H1 (cell line): ENCODE measurements around the gene KIAA0586. TPM values are rescaled to one million over a fixed set of nuclear protein-coding genes. Genes with fewer than 3 reads are reported as not detected.

ENCODE experiments used
- CTCF ChIA-PET: fragments of 300-600 bp; sonication (Branson Sonifier 250); formaldehyde crosslinking; loops from one replicate; lab custom pipeline; 2021; ENCODE audit not compliant: partially characterized antibody; lab: Charles Lee
- POLR2A ChIA-PET: fragments of 300-600 bp; sonication (Branson Sonifier 250); formaldehyde crosslinking; loops from one replicate; lab custom pipeline; 2021; ENCODE audit warnings: inconsistent platforms; ENCODE audit not compliant: partially characterized antibody; lab: Charles Lee
- DNase-seq, 2 experiments: peaks; one replicate each; pipeline versions ENCODE4 v3.0.0 to v3.0.0-alpha.2; 2010 to 2022; ENCODE audit warnings: low spot score in 2 of 2, low read depth in 1 of 2, mixed read lengths in 1 of 2
- FAIRE-seq: peaks from 2 replicates; lab custom pipeline; 2011; peaks lifted over from hg19 to GRCh38; lab: Jason Lieb, UNC
- H2AFZ ChIP-seq: 2 replicates; pipeline ENCODE4 v1.8.1; 2012; ENCODE audit warnings: low read length, inconsistent platforms
- H2AK5ac ChIP-seq: 2 replicates; pipeline ENCODE4 v1.6.1; 2013; ENCODE audit warnings: low read depth, low read length
- H2BK120ac ChIP-seq: replicated peaks from 2 replicates; pipeline ENCODE3; 2013; ENCODE audit warnings: low read depth, low read length, inconsistent platforms
- H2BK12ac ChIP-seq: 2 replicates; pipeline ENCODE4 v1.6.1; 2013; ENCODE audit warnings: low read depth, low read length
- H2BK15ac ChIP-seq: 2 replicates; pipeline ENCODE4 v1.6.1; 2013; ENCODE audit warnings: low read length
- H2BK20ac ChIP-seq: 2 replicates; pipeline ENCODE4 v1.6.1; 2013; ENCODE audit warnings: low read length
- H2BK5ac ChIP-seq: 2 replicates; pipeline ENCODE4 v1.6.1; 2013; ENCODE audit warnings: low read depth, low read length
- H3K14ac ChIP-seq: 2 replicates; pipeline ENCODE4 v1.6.1; 2013; ENCODE audit warnings: inconsistent platforms; ENCODE audit not compliant: insufficient read length
- H3K18ac ChIP-seq: 2 replicates; pipeline ENCODE4 v1.6.1; 2013; ENCODE audit warnings: low read length; ENCODE audit errors: extremely low read depth
- H3K23ac ChIP-seq: 2 replicates; pipeline ENCODE4 v1.6.1; 2013; ENCODE audit warnings: inconsistent platforms; ENCODE audit not compliant: insufficient read length
- H3K23me2 ChIP-seq: 2 replicates; pipeline ENCODE4 v1.6.1; 2013; ENCODE audit warnings: low read depth, low read length
- H3K27ac ChIP-seq: 2 replicates; pipeline ENCODE4 v1.6.1; 2011; ENCODE audit warnings: low read depth, low read length, inconsistent platforms
- H3K27me3 ChIP-seq, 4 experiments: replicated peaks in 1 of 4; 1 replicate in 1 of 4; 2 replicates in 3 of 4; pipeline versions ENCODE4 v1.6.1 to v1.8.1; 2011 to 2013; ENCODE audit warnings: low read length in 3 of 4, mild to moderate bottlenecking in 3 of 4, inconsistent platforms in 2 of 4, mixed read lengths in 2 of 4, moderate library complexity in 1 of 4; ENCODE audit not compliant: control insufficient read depth in 3 of 4, insufficient read depth in 3 of 4; ENCODE audit errors: extremely low read depth in 1 of 4
- H3K36me3 ChIP-seq, 4 experiments: 2 replicates each; pipeline versions ENCODE4 v1.6.1 to v1.8.1; 2011 to 2013; ENCODE audit warnings: mild to moderate bottlenecking in 4 of 4, low read length in 3 of 4, moderate library complexity in 2 of 4, control low read depth in 1 of 4, inconsistent platforms in 1 of 4; ENCODE audit not compliant: insufficient read depth in 4 of 4, control insufficient read depth in 2 of 4
- H3K4ac ChIP-seq: replicated peaks from 2 replicates; pipeline ENCODE3; 2013; ENCODE audit warnings: low read length, low read depth, mixed read lengths, inconsistent platforms; ENCODE audit not compliant: insufficient read length
- H3K4me1 ChIP-seq, 4 experiments: replicated peaks in 1 of 4; 1 replicate in 1 of 4; 2 replicates in 3 of 4; pipeline versions ENCODE4 v1.6.1 to v1.8.1; 2011 to 2013; ENCODE audit warnings: low read length in 3 of 4, inconsistent platforms in 2 of 4, mixed read lengths in 1 of 4; ENCODE audit not compliant: insufficient read depth in 4 of 4, control insufficient read depth in 3 of 4
- H3K4me2 ChIP-seq, 2 experiments: 2 replicates each; pipeline versions ENCODE4 v1.6.1 to v1.8.1; 2011 to 2013; ENCODE audit warnings: low read depth in 2 of 2, low read length in 2 of 2, control low read depth in 1 of 2, inconsistent platforms in 1 of 2, mild to moderate bottlenecking in 1 of 2; ENCODE audit not compliant: insufficient read depth in 1 of 2
- H3K4me3 ChIP-seq, 4 experiments: fragments of 200-600, 300-600 bp in 1 of 4; sonication (generic), shearing (Covaris generic), sonication (Bioruptor Twin) in 1 of 4; 2 replicates each; pipeline versions ENCODE4 v1.5.1 to v1.8.1; 2011 to 2016; ENCODE audit warnings: low read length in 4 of 4, low read depth in 3 of 4, control low read depth in 2 of 4, inconsistent platforms in 2 of 4, mild to moderate bottlenecking in 2 of 4, mixed read lengths in 1 of 4, moderate library complexity in 1 of 4; ENCODE audit not compliant: insufficient read depth in 2 of 4; ENCODE audit errors: extremely low read depth in 1 of 4
- H3K56ac ChIP-seq: replicated peaks from 2 replicates; pipeline ENCODE3; 2013; ENCODE audit warnings: low read depth, mild to moderate bottlenecking, mixed read lengths, low read length, inconsistent platforms; ENCODE audit not compliant: insufficient read length
- H3K79me1 ChIP-seq: 2 replicates; pipeline ENCODE4 v1.6.1; 2013; ENCODE audit warnings: low read depth, low read length, control low read depth
- H3K79me2 ChIP-seq, 2 experiments: 2 replicates each; pipeline versions ENCODE4 v1.6.1 to v1.8.1; 2012 to 2013; ENCODE audit warnings: low read length in 2 of 2, mild to moderate bottlenecking in 2 of 2, inconsistent platforms in 1 of 2; ENCODE audit not compliant: insufficient read depth in 2 of 2, control insufficient read depth in 1 of 2
- H3K9ac ChIP-seq, 4 experiments: replicated peaks in 1 of 4; 1 replicate in 1 of 4; 2 replicates in 3 of 4; pipeline versions ENCODE4 v1.6.1 to v1.8.1; 2011 to 2013; ENCODE audit warnings: low read depth in 3 of 4, low read length in 3 of 4, control low read depth in 2 of 4, mild to moderate bottlenecking in 2 of 4, moderate library complexity in 2 of 4, inconsistent platforms in 1 of 4; ENCODE audit errors: extremely low read depth in 1 of 4
- H3K9me3 ChIP-seq, 2 experiments: 2 replicates each; pipeline versions ENCODE4 v1.6.1 to v1.8.1; 2012 to 2013; ENCODE audit warnings: mild to moderate bottlenecking in 2 of 2, moderate library complexity in 2 of 2, control low read depth in 1 of 2, inconsistent platforms in 1 of 2, low read depth in 1 of 2, low read length in 1 of 2, mixed read lengths in 1 of 2; ENCODE audit not compliant: insufficient read depth in 2 of 2
- H4K20me1 ChIP-seq, 2 experiments: replicated peaks in 1 of 2; 2 replicates each; pipeline versions ENCODE3 to v1.8.1; 2011 to 2013; ENCODE audit warnings: inconsistent platforms in 2 of 2, low read length in 2 of 2, mild to moderate bottlenecking in 1 of 2; ENCODE audit not compliant: insufficient read depth in 2 of 2, control insufficient read depth in 1 of 2
- H4K5ac ChIP-seq: 2 replicates; pipeline ENCODE4 v1.6.1; 2013; ENCODE audit warnings: low read length, low read depth, mixed read lengths, inconsistent platforms; ENCODE audit not compliant: insufficient read length
- H4K8ac ChIP-seq: 2 replicates; pipeline ENCODE4 v1.8.0; 2013; ENCODE audit warnings: mild to moderate bottlenecking, moderate library complexity, low read length, inconsistent platforms; ENCODE audit not compliant: insufficient read depth; ENCODE audit errors: extremely low read depth
- H4K91ac ChIP-seq: replicated peaks from 2 replicates; pipeline ENCODE3; 2013; ENCODE audit warnings: low read length, mixed read lengths, inconsistent platforms; ENCODE audit not compliant: insufficient read length
- HDAC2 ChIP-seq, 2 experiments: fragments of 300-600 bp in 1 of 2; sonication (generic) in 1 of 2; IDR thresholded peaks; 2 replicates each; pipeline ENCODE4 v1.6.1; 2011 to 2012; ENCODE audit warnings: low read depth in 2 of 2, low read length in 2 of 2, mild to moderate bottlenecking in 2 of 2, moderate library complexity in 2 of 2, borderline replicate concordance in 1 of 2, inconsistent platforms in 1 of 2
- KDM5A ChIP-seq: fragments of 200-600 bp; IDR thresholded peaks from 2 replicates; pipeline ENCODE4 v1.7.1; 2012; ENCODE audit warnings: mild to moderate bottlenecking, low read length, inconsistent platforms, mixed read lengths
- POLR2A ChIP-seq, 2 experiments: IDR thresholded peaks; 1 replicate in 1 of 2; 2 replicates in 1 of 2; pipeline ENCODE4 v1.6.1; 2011; ENCODE audit warnings: low read depth in 2 of 2, low read length in 2 of 2, mild to moderate bottlenecking in 2 of 2; ENCODE audit errors: control extremely low read depth in 1 of 2
- SRF ChIP-seq: IDR thresholded peaks from 2 replicates; pipeline ENCODE4 v1.6.1; 2011; ENCODE audit warnings: mild to moderate bottlenecking, low read depth, low read length, moderate library complexity
- TCF12 ChIP-seq: IDR thresholded peaks from 2 replicates; pipeline ENCODE4 v1.6.1; 2011; ENCODE audit warnings: low read depth, mild to moderate bottlenecking, low read length
- WGBS, 2 experiments: shearing (Covaris generic) in 1 of 2; methylation state at CpG; one replicate each; pipeline versions ENCODE4 v1.1.6 to v1.1.7; 2013 to 2015; ENCODE audit warnings: low lambda C conversion rate in 2 of 2, mixed read lengths in 2 of 2, inconsistent platforms in 1 of 2, low coverage in 1 of 2, missing lambda C conversion rate in 1 of 2; ENCODE audit not compliant: insufficient replicate concordance in 2 of 2, insufficient coverage in 1 of 2, insufficient read length in 1 of 2; ENCODE audit errors: extremely low coverage in 1 of 2, missing lambda C conversion rate in 1 of 2; 5-methylcytosine and 5-hydroxymethylcytosine counted together
- polyA plus RNA-seq, 7 experiments: library from polyadenylated mRNA; depleted of rRNA in 3 of 7; stranded (reverse) in 5 of 7; unstranded in 2 of 7; fragments of >200 nt in 5 of 7; fragments of 200-250 nt in 2 of 7; gene quantifications; 1 replicate in 5 of 7; 2 replicates in 1 of 7; 4 replicates in 1 of 7; pipeline versions ENCODE4 v1.2.1 to v1.2.3, GENCODE V29; 2011 to 2013; ENCODE audit warnings: missing spikeins in 2 of 7, mixed read lengths in 2 of 7
- total RNA-seq: library from RNA; stranded (reverse); fragmentation: NEBNext Ultra II Directional; extraction: Animal tissue kit (Norgen Biotek cat#: 25700); gene quantifications from 2 replicates; pipeline ENCODE4 v1.2.1, GENCODE V29; 2021

Gene KIAA0586
- total and polyA plus RNA-seq, 2 of the 8 experiments (the other 6 are each of a cell fraction or from before 2014, with no cell fraction given) = 7.2 to 24.8 TPM

GRCh38 chr14:58415636-58416547 lies 11.6 kb upstream of the KIAA0586 start:
- Histone ChIP-seq H3K23me2 (no peaks in the 10 kb centered on the region), H3K4me2 (no peak overlapping the region), H4K20me1 (peaks cover 0 to 3% of the 10 kb centered on the region in 2 experiments), H3K18ac (no peak overlapping the region), H3K9me3 (no peaks in the 10 kb centered on the region), H2BK5ac (no peak overlapping the region), H2BK20ac (no peak overlapping the region), H3K79me1 (no peaks in the 10 kb centered on the region), H3K56ac (no peak overlapping the region), H3K4me3 (no peak overlapping the region), H3K27ac (no peak overlapping the region), H3K4ac (no peak overlapping the region), H2AK5ac (no peak overlapping the region), H4K91ac (no peak overlapping the region), H3K36me3 (peaks cover 0 to 40% (median 16%) of the 10 kb centered on the region in 4 experiments; a peak in 3 of 8 replicates), H4K5ac (no peak overlapping the region), H3K9ac (no peak overlapping the region), H2AFZ (no peak overlapping the region), H3K23ac (no peak overlapping the region), H2BK120ac (no peak overlapping the region), H4K8ac (no peak overlapping the region), H3K4me1 (peaks cover 0 to 3% (median 0%) of the 10 kb centered on the region in 4 experiments; a peak in 1 of 7 replicates), H3K27me3 (no peaks in the 10 kb centered on the region), H2BK12ac (no peak overlapping the region), H2BK15ac (no peak overlapping the region), H3K79me2 (peaks cover 0 to 6% of the 10 kb centered on the region in 2 experiments; a peak in 3 of 4 replicates), H3K14ac (no peak overlapping the region)
- DNase-seq = no peak
- POLR2A ChIA-PET = no interaction called here
- WGBS, 2 experiments = 95% methylated on average over 10 of the region's 10 CpGs; no CpG with 5 or more reads in 1 of the 2 experiments
- FAIRE-seq = no peak
- CTCF ChIA-PET = interaction anchor here (0.8 to 2.4 kb wide), 2 partner anchors 20 to 85 kb away, joined by 3 to 7 read pairs; partner anchors contain the start of gene TOMM20L
- TF ChIP-seq SRF (no peak), TCF12 (no peak), KDM5A (no peak), HDAC2 (IDR thresholded peaks at IDR 0.05; ENCODE audit: borderline replicate concordance in 1 of 2, low read depth in 2 of 2, low read length in 2 of 2) (no peak), POLR2A (IDR thresholded peaks at IDR 0.05; ENCODE audit: control extremely low read depth in 1 of 2, low read depth in 2 of 2, low read length in 2 of 2) (no peak)
